ENCODE data around the gene NIN.

- TF ChIP-seq POLR2A (IDR thresholded peaks at IDR 0.05) (no peak), CTCF (IDR thresholded peaks at IDR 0.05) (no peak), EP300 (IDR thresholded peaks at IDR 0.05; ENCODE audit: low read depth) (no peak)
Measured at GRCh38 chr14:50875359-50876070, 44.6 kb upstream of the NIN start.

Measured in transverse colon (tissue), 3 donors.